PFSK-1 (cell line): ENCODE data around the gene ZC3H11A.

Experiments
- FOXP2 ChIP-seq: optimal IDR thresholded peaks from 2 replicates; pipeline ENCODE3; 2011; ENCODE audit warnings: borderline replicate concordance, control low read depth, inconsistent platforms; ENCODE audit not compliant: insufficient read depth; ENCODE audit errors: extremely low read length, extremely low read depth
- POLR2AphosphoS5 ChIP-seq: IDR thresholded peaks from 2 replicates; pipeline ENCODE4 v1.6.1; 2012; ENCODE audit warnings: low read depth, mild to moderate bottlenecking, control low read depth, low read length, moderate library complexity
- REST ChIP-seq, 2 experiments: IDR thresholded peaks; 2 replicates each; pipeline versions ENCODE4 v1.6.1 to v1.8.0; 2011 to 2012; ENCODE audit warnings: low read depth in 2 of 2, low read length in 2 of 2, control low read depth in 1 of 2, inconsistent platforms in 1 of 2, mild to moderate bottlenecking in 1 of 2, moderate library complexity in 1 of 2; ENCODE audit not compliant: insufficient read depth in 1 of 2
- SIN3A ChIP-seq: IDR thresholded peaks from 2 replicates; pipeline ENCODE4 v1.6.1; 2012; ENCODE audit warnings: mild to moderate bottlenecking, low read length, moderate library complexity, borderline replicate concordance; ENCODE audit not compliant: insufficient read depth
- TAF1 ChIP-seq: IDR thresholded peaks from 2 replicates; pipeline ENCODE4 v1.6.1; 2012; ENCODE audit warnings: low read length, control low read depth, borderline replicate concordance; ENCODE audit not compliant: insufficient read depth

GRCh38 chr1:203746281-203746680 is 49.1 kb upstream of the ZC3H11A start:
- TF ChIP-seq POLR2AphosphoS5: no peak
- no peak for TF ChIP-seq REST (IDR thresholded peaks at IDR 0.05; ENCODE audit: insufficient read depth in 1 of 2, low read depth in 2 of 2, low read length in 2 of 2)
- TF ChIP-seq TAF1: no peak
- TF ChIP-seq SIN3A: no peak
- TF ChIP-seq FOXP2: no peak
